CD14-positive monocyte (primary cell): ENCODE data around the gene SLC40A1. TPM values are rescaled to one million over a fixed set of nuclear protein-coding genes. Genes with fewer than 3 reads are reported as not detected.

ENCODE experiments used
- DNase-seq, 3 donors: peaks; one replicate each; pipeline ENCODE4 v3.0.0-alpha.2; 2011 to 2022
- H2AFZ ChIP-seq: 2 replicates; pipeline ENCODE4 v1.6.0; 2012; ENCODE audit warnings: mild to moderate bottlenecking, low read depth, low read length, inconsistent platforms; ENCODE audit not compliant: insufficient read depth, poor library complexity, severe bottlenecking
- H3K27ac ChIP-seq, 2 donors: 1 replicate in 1 of 2; 2 replicates in 1 of 2; pipeline ENCODE4 v1.5.1; 2012 to 2013; ENCODE audit warnings: low read length in 2 of 2, control low read depth in 1 of 2, inconsistent platforms in 1 of 2, low read depth in 1 of 2, mild to moderate bottlenecking in 1 of 2
- H3K27me3 ChIP-seq, 2 donors: one replicate each; pipeline versions ENCODE4 v1.6.0 to v1.6.1; 2011 to 2013; ENCODE audit warnings: low read length in 2 of 2; ENCODE audit not compliant: control insufficient read depth in 2 of 2, insufficient read depth in 2 of 2
- H3K36me3 ChIP-seq, 2 donors: replicated peaks in 1 of 2; 1 replicate in 1 of 2; 2 replicates in 1 of 2; pipeline versions ENCODE4 v1.5.1 to v1.6.1; 2012 to 2013; ENCODE audit warnings: low read length in 2 of 2, control low read depth in 1 of 2, inconsistent platforms in 1 of 2, mild to moderate bottlenecking in 1 of 2; ENCODE audit not compliant: insufficient read depth in 2 of 2, control insufficient read depth in 1 of 2
- H3K4me1 ChIP-seq, 2 donors: 1 replicate in 1 of 2; 2 replicates in 1 of 2; pipeline versions ENCODE4 v1.5.1 to v1.6.1; 2012 to 2013; ENCODE audit warnings: low read length in 2 of 2, control low read depth in 1 of 2, inconsistent platforms in 1 of 2, mild to moderate bottlenecking in 1 of 2, moderate library complexity in 1 of 2; ENCODE audit not compliant: insufficient read depth in 2 of 2, control insufficient read depth in 1 of 2
- H3K4me2 ChIP-seq: replicated peaks from 2 replicates; pipeline ENCODE3; 2012; ENCODE audit warnings: low read length, moderate library complexity, mild to moderate bottlenecking; ENCODE audit not compliant: poor library complexity, severe bottlenecking; ENCODE audit errors: extremely low read depth
- H3K4me3 ChIP-seq, 3 experiments: fragments of 200-600 bp in 1 of 3; sonication (generic) in 1 of 3; replicated peaks in 1 of 3; 1 replicate in 2 of 3; 2 replicates in 1 of 3; pipeline ENCODE4 v1.5.1; 2011 to 2013; ENCODE audit warnings: low read length in 3 of 3, mild to moderate bottlenecking in 3 of 3, control low read depth in 2 of 3, low read depth in 2 of 3, inconsistent platforms in 1 of 3, moderate library complexity in 1 of 3
- H3K79me2 ChIP-seq: 2 replicates; pipeline ENCODE4 v1.6.0; 2012; ENCODE audit warnings: mild to moderate bottlenecking, control low read depth, inconsistent platforms, low read length, moderate library complexity; ENCODE audit not compliant: insufficient read depth
- H3K9ac ChIP-seq: 2 replicates; pipeline ENCODE4 v1.6.0; 2017; ENCODE audit warnings: low read length, mild to moderate bottlenecking; ENCODE audit not compliant: insufficient read depth, poor library complexity, severe bottlenecking
- H3K9me3 ChIP-seq, 2 donors: replicated peaks in 1 of 2; 1 replicate in 1 of 2; 2 replicates in 1 of 2; pipeline versions ENCODE4 v1.5.1 to v1.6.1; 2012 to 2013; ENCODE audit warnings: low read length in 2 of 2, control low read depth in 1 of 2; ENCODE audit not compliant: control insufficient read depth in 1 of 2, insufficient read depth in 1 of 2
- H4K20me1 ChIP-seq: 2 replicates; pipeline ENCODE4 v1.6.0; 2012; ENCODE audit warnings: mild to moderate bottlenecking, low read length, control low read depth, moderate library complexity; ENCODE audit not compliant: insufficient read depth
- H3K27ac Mint-ChIP-seq, 7 donors: one replicate each; pipeline ENCODE4 v1.8.0; 2020; ENCODE audit warnings: mild to moderate bottlenecking in 7 of 7, mixed read lengths in 7 of 7, moderate library complexity in 6 of 7, inconsistent platforms in 2 of 7
- H3K27me3 Mint-ChIP-seq, 3 donors: one replicate each; pipeline ENCODE4 v1.8.0; 2021 to 2022; ENCODE audit warnings: low read depth in 3 of 3, mild to moderate bottlenecking in 3 of 3, mixed read lengths in 3 of 3, moderate library complexity in 3 of 3, inconsistent platforms in 1 of 3
- H3K36me3 Mint-ChIP-seq, 2 donors: one replicate each; pipeline ENCODE4 v1.8.0; 2020; ENCODE audit warnings: mixed read lengths in 2 of 2, inconsistent platforms in 1 of 2, mild to moderate bottlenecking in 1 of 2
- H3K4me1 Mint-ChIP-seq: one replicate; pipeline ENCODE4 v1.8.0; 2020; ENCODE audit warnings: mild to moderate bottlenecking, mixed read lengths
- H3K4me3 Mint-ChIP-seq, 2 donors: one replicate each; pipeline ENCODE4 v1.8.0; 2020; ENCODE audit warnings: mild to moderate bottlenecking in 2 of 2, mixed read lengths in 2 of 2, moderate library complexity in 1 of 2
- H3K9me3 Mint-ChIP-seq, 7 donors: one replicate each; pipeline ENCODE4 v1.8.0; 2020 to 2022; ENCODE audit warnings: mixed read lengths in 7 of 7, mild to moderate bottlenecking in 6 of 7, moderate library complexity in 6 of 7, inconsistent platforms in 2 of 7
- CTCF ChIP-seq: fragments of 200-600 bp; IDR thresholded peaks from one replicate; pipeline ENCODE4 v1.8.0; 2022; ENCODE audit warnings: antibody characterized with exemption, mild to moderate bottlenecking
- WGBS: methylation state at CpG from one replicate; pipeline ENCODE4 v1.1.5; 2013; ENCODE audit warnings: missing lambda C conversion rate; ENCODE audit not compliant: insufficient coverage; 5-methylcytosine and 5-hydroxymethylcytosine counted together
- intact Hi-C, 2 donors: fragments of 100-400 bp; cut with micrococcal nuclease; formaldehyde crosslinking; loops; one replicate each; pipeline versions ENCODE4 v1.15.0 to v1.15.1; 2023
- polyA plus RNA-seq, 3 donors: library from polyadenylated mRNA; depleted of rRNA in 1 of 3; unstranded in 2 of 3; stranded (reverse) in 1 of 3; fragments of 300-500 nt in 2 of 3; fragments of >200 nt in 1 of 3; fragmentation: Illumina TruSeq in 2 of 3; gene quantifications; 1 replicate in 2 of 3; 2 replicates in 1 of 3; pipeline ENCODE4 v1.2.3, GENCODE V29; 2012 to 2021

SLC40A1 gene
- polyA plus RNA-seq, 3 donors: 7.9 to 91.6 (median 90.4) TPM

- peaks cover 49% of the 10 kb centered on the region for H3K4me1 Mint-ChIP-seq
Observed at GRCh38 chr2:189582809-189583192, 2.2 kb upstream of the SLC40A1 start.

GRCh38 chr2:189582140-189582808 lies 1.7 kb upstream of the SLC40A1 start:
- no peak for DNase-seq
- H3K4me3 ChIP-seq: no peak overlapping the region
- intact Hi-C loops: no loop called here
- H3K36me3 Mint-ChIP-seq: peaks cover under 1 to 5% of the 10 kb centered on the region in 2 donors
- H3K27me3 ChIP-seq: peaks cover 2% of the 10 kb centered on the region in 2 donors
- H3K27ac Mint-ChIP-seq: no peak overlapping the region
- no peaks in the 10 kb centered on the region for H3K36me3 ChIP-seq
- no peaks in the 10 kb centered on the region for H4K20me1 ChIP-seq
- H3K4me1 ChIP-seq: peaks cover 32 to 39% of the 10 kb centered on the region in 2 donors
- WGBS: no CpG with 5 or more reads among the region's 6 CpGs
- no peak overlapping the region for H3K9ac ChIP-seq
- no peak overlapping the region for H3K27ac ChIP-seq
- peaks cover 53% of the 10 kb centered on the region for H3K4me1 Mint-ChIP-seq
- H2AFZ ChIP-seq: peak overlapping the region; percentile 92
- H3K4me3 Mint-ChIP-seq: peak overlapping the region; percentile 80 to 90
- H3K79me2 ChIP-seq: peaks cover 33% of the 10 kb centered on the region
- H3K9me3 ChIP-seq: no peaks in the 10 kb centered on the region
- H3K4me2 ChIP-seq: peak overlapping the region; percentile 89
- no peaks in the 10 kb centered on the region for H3K9me3 Mint-ChIP-seq
- TF ChIP-seq CTCF: no peak
- H3K27me3 Mint-ChIP-seq: peaks cover 4 to 6% (median 6%) of the 10 kb centered on the region in 3 donors

More at GRCh38 chr2:189582809-189583192, 2.2 kb upstream of the SLC40A1 start:
- intact Hi-C loops: no loop called here
- peaks cover 27 to 34% of the 10 kb centered on the region in 2 donors for H3K4me1 ChIP-seq
- no peak overlapping the region for H3K4me3 ChIP-seq
- WGBS: no CpG with 5 or more reads among the region's 2 CpGs
- no peak for TF ChIP-seq CTCF
- peaks cover 27% of the 10 kb centered on the region for H3K79me2 ChIP-seq
- H3K27me3 ChIP-seq: peaks cover 2% of the 10 kb centered on the region in 2 donors
- no peaks in the 10 kb centered on the region for H3K9me3 ChIP-seq
- Mint-ChIP-seq H3K27ac (no peak overlapping the region), H3K27me3 (peaks cover 4 to 6% (median 4%) of the 10 kb centered on the region in 3 donors), H3K9me3 (no peaks in the 10 kb centered on the region), H3K4me3 (peak overlapping the region in 1 of 2 donors; percentile 53), H3K36me3 (no peaks in the 10 kb centered on the region)
- H4K20me1 ChIP-seq: no peaks in the 10 kb centered on the region
- no peak overlapping the region for H3K9ac ChIP-seq
- no peak overlapping the region for H2AFZ ChIP-seq
- no peak overlapping the region for H3K27ac ChIP-seq
- DNase-seq: no peak
- no peaks in the 10 kb centered on the region for H3K36me3 ChIP-seq
- no peak overlapping the region for H3K4me2 ChIP-seq
